ENCODE results near the gene CKM. TPM values are rescaled to one million over a fixed set of nuclear protein-coding genes. Genes with fewer than 3 reads are reported as not detected.

CKM gene
- total and polyA plus RNA-seq, 2 of the 4 experiments (the other 2 are of a cell fraction): not detected

DNA sequence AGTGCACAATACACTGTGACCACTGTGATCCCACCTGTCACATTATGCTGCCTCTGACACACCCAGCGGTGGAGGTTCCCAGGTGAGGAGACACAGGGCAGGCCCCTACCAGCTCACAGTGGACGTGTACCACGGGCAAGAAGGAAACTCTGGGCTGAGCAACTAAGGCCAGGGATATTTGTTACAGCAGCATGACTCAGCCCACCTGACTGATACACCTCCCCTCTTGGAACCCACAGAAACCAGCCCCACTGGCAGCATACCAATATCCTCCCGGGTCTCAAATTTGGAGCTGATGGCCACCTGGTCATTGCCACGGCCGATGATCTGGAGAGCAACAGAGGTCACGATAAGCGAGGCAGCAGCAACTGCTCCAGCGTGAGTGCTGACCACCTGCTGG, 32.7 kb upstream of the CKM start:
- no peak overlapping the region for H2BK120ac ChIP-seq (ENCODE audit: low read depth, low read length)
- no peak overlapping the region for H4K5ac ChIP-seq (ENCODE audit: low read depth, low read length)
- no peaks in the 10 kb centered on the region for H3K4me1 ChIP-seq (ENCODE audit: control insufficient read depth, insufficient read depth, low read length)
- H3K4me3 ChIP-seq (ENCODE audit: insufficient read depth, low read depth, low read length): no peak overlapping the region
- ATAC-seq (ENCODE audit: low read depth) (no peak), DNase-seq (no peak)
- in situ Hi-C loops (cut with MboI; ENCODE audit: low sequenced_read_pairs) (no loop called here), intact Hi-C loops (cut with micrococcal nuclease) (no loop called here), dilution Hi-C loops (cut with HindIII; ENCODE audit: low sequenced_read_pairs, unreplicated experiment) (no loop called here)
- H3K14ac ChIP-seq (replicated peaks; ENCODE audit: low read depth, low read length): no peak overlapping the region
- H3K9me3 ChIP-seq (ENCODE audit: control insufficient read depth, insufficient read depth, low read length): no peaks in the 10 kb centered on the region
- no peak overlapping the region for H3K4ac ChIP-seq (ENCODE audit: low read depth, low read length)
- H4K8ac ChIP-seq (ENCODE audit: low read depth in 2 of 2, low read length in 2 of 2): no peak overlapping the region
- no peak overlapping the region for H2AFZ ChIP-seq (replicated peaks; ENCODE audit: low read length, poor library complexity)
- no peaks in the 10 kb centered on the region for H3K9me1 ChIP-seq (ENCODE audit: insufficient read depth, low read length)
- no peak overlapping the region for H3K56ac ChIP-seq (ENCODE audit: extremely low read depth, insufficient read depth, low read length)
- peaks cover 7% of the 10 kb centered on the region; the same call in 1 of the 2 replicates for H4K20me1 ChIP-seq (ENCODE audit: insufficient read depth, low read length)
- no peak overlapping the region for H4K91ac ChIP-seq (ENCODE audit: insufficient read depth, low read depth, low read length)
- H2BK20ac ChIP-seq (ENCODE audit: low read depth, low read length): no peak overlapping the region
- BruUV-seq (replicated peaks): no TSS peak
- no peak overlapping the region for H3K9ac ChIP-seq (ENCODE audit: low read depth, low read length)
- H2BK5ac ChIP-seq (ENCODE audit: low read depth, low read length, poor library complexity, severe bottlenecking): no peak overlapping the region
- TF ChIP-seq, protein P1, sequence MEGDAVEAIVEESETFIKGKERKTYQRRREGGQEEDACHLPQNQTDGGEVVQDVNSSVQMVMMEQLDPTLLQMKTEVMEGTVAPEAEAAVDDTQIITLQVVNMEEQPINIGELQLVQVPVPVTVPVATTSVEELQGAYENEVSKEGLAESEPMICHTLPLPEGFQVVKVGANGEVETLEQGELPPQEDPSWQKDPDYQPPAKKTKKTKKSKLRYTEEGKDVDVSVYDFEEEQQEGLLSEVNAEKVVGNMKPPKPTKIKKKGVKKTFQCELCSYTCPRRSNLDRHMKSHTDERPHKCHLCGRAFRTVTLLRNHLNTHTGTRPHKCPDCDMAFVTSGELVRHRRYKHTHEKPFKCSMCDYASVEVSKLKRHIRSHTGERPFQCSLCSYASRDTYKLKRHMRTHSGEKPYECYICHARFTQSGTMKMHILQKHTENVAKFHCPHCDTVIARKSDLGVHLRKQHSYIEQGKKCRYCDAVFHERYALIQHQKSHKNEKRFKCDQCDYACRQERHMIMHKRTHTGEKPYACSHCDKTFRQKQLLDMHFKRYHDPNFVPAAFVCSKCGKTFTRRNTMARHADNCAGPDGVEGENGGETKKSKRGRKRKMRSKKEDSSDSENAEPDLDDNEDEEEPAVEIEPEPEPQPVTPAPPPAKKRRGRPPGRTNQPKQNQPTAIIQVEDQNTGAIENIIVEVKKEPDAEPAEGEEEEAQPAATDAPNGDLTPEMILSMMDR (conservative IDR thresholded peaks at IDR 0.05; ENCODE audit: low read depth, low read length): no peak
- TF ChIP-seq BHLHE40 (IDR thresholded peaks at IDR 0.05; ENCODE audit: low read depth, low read length) (no peak), FOS (IDR thresholded peaks at IDR 0.05; ENCODE audit: low read depth, low read length) (no peak), POLR2A (IDR thresholded peaks at IDR 0.05; ENCODE audit: low read depth, low read length) (no peak), CEBPB (IDR thresholded peaks at IDR 0.05; ENCODE audit: low read depth, low read length) (no peak), NFE2L2 (IDR thresholded peaks at IDR 0.05; ENCODE audit: low read depth, low read length) (no peak), RFX5 (IDR thresholded peaks at IDR 0.05; ENCODE audit: low read depth, low read length) (no peak), RAD21 (IDR thresholded peaks at IDR 0.05; ENCODE audit: low read length) (no peak), ELK1 (IDR thresholded peaks at IDR 0.05; ENCODE audit: borderline replicate concordance, low read depth, low read length) (no peak), CHD1 (IDR thresholded peaks at IDR 0.05; ENCODE audit: low read depth, low read length) (no peak), MXI1 (IDR thresholded peaks at IDR 0.05; ENCODE audit: borderline replicate concordance, low read depth, low read length) (no peak), MAFK (IDR thresholded peaks at IDR 0.05; ENCODE audit: low read depth, low read length) (no peak), RCOR1 (IDR thresholded peaks at IDR 0.05; ENCODE audit: insufficient replicate concordance, low read length) (no peak), MAZ (IDR thresholded peaks at IDR 0.05; ENCODE audit: borderline replicate concordance, low read depth, low read length) (no peak), SMC3 (IDR thresholded peaks at IDR 0.05; ENCODE audit: low read depth, low read length) (no peak)
- TF ChIP-seq, protein P2, sequence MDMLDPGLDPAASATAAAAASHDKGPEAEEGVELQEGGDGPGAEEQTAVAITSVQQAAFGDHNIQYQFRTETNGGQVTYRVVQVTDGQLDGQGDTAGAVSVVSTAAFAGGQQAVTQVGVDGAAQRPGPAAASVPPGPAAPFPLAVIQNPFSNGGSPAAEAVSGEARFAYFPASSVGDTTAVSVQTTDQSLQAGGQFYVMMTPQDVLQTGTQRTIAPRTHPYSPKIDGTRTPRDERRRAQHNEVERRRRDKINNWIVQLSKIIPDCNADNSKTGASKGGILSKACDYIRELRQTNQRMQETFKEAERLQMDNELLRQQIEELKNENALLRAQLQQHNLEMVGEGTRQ (IDR thresholded peaks at IDR 0.05; ENCODE audit: low read depth, low read length): no peak
- ChIA-PET POLR2A (ENCODE audit: unreplicated experiment) (no interaction called here), CTCF (no interaction called here)
- peaks cover 56% of the 10 kb centered on the region for H3K36me3 ChIP-seq (ENCODE audit: control insufficient read depth, insufficient read depth, low read length)
- H3K27me3 ChIP-seq (ENCODE audit: control insufficient read depth, insufficient read depth, low read length): no peaks in the 10 kb centered on the region
- peaks cover 0 to 10% of the 10 kb centered on the region in 2 experiments; a peak in 2 of 4 replicates for H3K79me1 ChIP-seq (ENCODE audit: low read depth in 1 of 2, low read length in 2 of 2)
- no peak overlapping the region for H3K4me2 ChIP-seq (ENCODE audit: low read depth, low read length)
- H2BK15ac ChIP-seq (ENCODE audit: low read depth, low read length): no peak overlapping the region
- 100% methylated on average over 2 of the region's 9 CpGs; no CpG with 5 or more reads in 1 of the 2 experiments for WGBS, 2 experiments (ENCODE audit: extremely low coverage in 2 of 2, insufficient read length in 1 of 2)
- no peak overlapping the region for H2AK5ac ChIP-seq (ENCODE audit: low read depth, low read length)
- no peak overlapping the region for H3K18ac ChIP-seq (ENCODE audit: low read depth, low read length)
- H3K23ac ChIP-seq (ENCODE audit: low read depth, low read length): no peak overlapping the region
- H3K27ac ChIP-seq (ENCODE audit: insufficient read depth, low read length): no peak overlapping the region
- no peak overlapping the region for H2AK9ac ChIP-seq (replicated peaks; ENCODE audit: low read depth, low read length, poor library complexity)

All from IMR-90 (cell line).